Measurements from ENCODE around the gene FBXL3. TPM values are rescaled to one million over a fixed set of nuclear protein-coding genes. Genes with fewer than 3 reads are reported as not detected.

The FBXL3 gene
- total RNA-seq, 1 experiment from 2014 or later, result 16.7 TPM

DNA sequence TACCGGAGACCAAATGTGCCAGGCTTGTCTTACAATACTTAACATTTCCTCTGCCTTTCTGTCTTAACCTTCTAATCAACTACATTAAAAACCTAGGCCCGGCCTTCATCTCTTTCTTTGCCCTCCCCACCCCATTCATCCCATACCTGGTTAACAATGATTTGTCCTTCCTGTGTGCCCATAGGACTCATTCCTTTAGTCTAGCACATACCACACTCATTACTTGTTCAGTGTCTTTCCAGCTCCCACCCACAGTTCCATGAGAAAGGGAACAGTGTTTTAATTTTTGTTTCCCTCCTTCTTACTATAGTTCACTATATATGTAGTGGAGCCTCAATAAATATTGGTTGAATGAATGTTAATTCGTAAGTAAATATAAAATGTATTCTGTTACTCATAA, 32.7 kb downstream of the FBXL3 start:
- H2BK12ac ChIP-seq (ENCODE audit: insufficient read length, low read depth, low read length), result no peak overlapping the region
- H3K79me2 ChIP-seq (ENCODE audit: insufficient read depth, low read length), result no peaks in the 10 kb centered on the region
- H4K5ac ChIP-seq (ENCODE audit: insufficient read length, low read depth, low read length), result no peak overlapping the region
- Mint-ChIP-seq H3K36me3 (ENCODE audit: insufficient read depth in 1 of 3, low read depth in 3 of 3) (peaks cover 0 to 27% (median 16%) of the 10 kb centered on the region in 3 experiments; a peak in 5 of 7 replicates), H3K27ac (no peak overlapping the region), H3K4me3 (peak overlapping the region; percentile 47 to 95; a peak in 3 of 5 replicates), H3K27me3 (ENCODE audit: low read depth) (peaks cover 7% of the 10 kb centered on the region; the same call in 1 of the 2 replicates), H3K4me1 (peaks cover 20% of the 10 kb centered on the region in 2 experiments), H3K9me3 (no peaks in the 10 kb centered on the region; a peak in 1 of 5 replicates)
- no peak overlapping the region for H3T11ph ChIP-seq (ENCODE audit: low read length)
- H3K23ac ChIP-seq (ENCODE audit: insufficient read length, low read depth, low read length), result no peak overlapping the region
- H4K8ac ChIP-seq (replicated peaks; ENCODE audit: insufficient read length, low read depth, low read length), result no peak overlapping the region
- H3K4me1 ChIP-seq (ENCODE audit: insufficient read depth, low read length), result no peaks in the 10 kb centered on the region; the same call in 1 of the 2 replicates
- no peak overlapping the region for H4K91ac ChIP-seq (ENCODE audit: insufficient read length, low read depth, low read length)
- H3K56ac ChIP-seq (ENCODE audit: insufficient read length, low read depth, low read length), result no peak overlapping the region
- no peak overlapping the region for H2BK20ac ChIP-seq (ENCODE audit: low read depth, low read length, poor library complexity, severe bottlenecking)
- no peaks in the 10 kb centered on the region for H3K9me3 ChIP-seq (ENCODE audit: control insufficient read depth, low read depth, low read length)
- H2BK5ac ChIP-seq (ENCODE audit: insufficient read length, low read length), result no peak overlapping the region
- H3K14ac ChIP-seq (ENCODE audit: insufficient read depth, low read length), result no peak overlapping the region
- H2AK5ac ChIP-seq (ENCODE audit: insufficient read length, low read length), result no peak overlapping the region
- no peak overlapping the region for H2AFZ ChIP-seq (ENCODE audit: low read length)
- peaks cover 8% of the 10 kb centered on the region for H3K23me2 ChIP-seq (ENCODE audit: insufficient read length, low read depth, low read length, poor library complexity, severe bottlenecking)
- TF ChIP-seq, protein P1, sequence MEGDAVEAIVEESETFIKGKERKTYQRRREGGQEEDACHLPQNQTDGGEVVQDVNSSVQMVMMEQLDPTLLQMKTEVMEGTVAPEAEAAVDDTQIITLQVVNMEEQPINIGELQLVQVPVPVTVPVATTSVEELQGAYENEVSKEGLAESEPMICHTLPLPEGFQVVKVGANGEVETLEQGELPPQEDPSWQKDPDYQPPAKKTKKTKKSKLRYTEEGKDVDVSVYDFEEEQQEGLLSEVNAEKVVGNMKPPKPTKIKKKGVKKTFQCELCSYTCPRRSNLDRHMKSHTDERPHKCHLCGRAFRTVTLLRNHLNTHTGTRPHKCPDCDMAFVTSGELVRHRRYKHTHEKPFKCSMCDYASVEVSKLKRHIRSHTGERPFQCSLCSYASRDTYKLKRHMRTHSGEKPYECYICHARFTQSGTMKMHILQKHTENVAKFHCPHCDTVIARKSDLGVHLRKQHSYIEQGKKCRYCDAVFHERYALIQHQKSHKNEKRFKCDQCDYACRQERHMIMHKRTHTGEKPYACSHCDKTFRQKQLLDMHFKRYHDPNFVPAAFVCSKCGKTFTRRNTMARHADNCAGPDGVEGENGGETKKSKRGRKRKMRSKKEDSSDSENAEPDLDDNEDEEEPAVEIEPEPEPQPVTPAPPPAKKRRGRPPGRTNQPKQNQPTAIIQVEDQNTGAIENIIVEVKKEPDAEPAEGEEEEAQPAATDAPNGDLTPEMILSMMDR (conservative IDR thresholded peaks at IDR 0.05), result no peak
- H3K79me1 ChIP-seq (ENCODE audit: insufficient read depth, low read depth, low read length, poor library complexity, severe bottlenecking), result no peaks in the 10 kb centered on the region
- no peak for DNase-seq
- H3K4ac ChIP-seq (ENCODE audit: low read depth, low read length), result no peak overlapping the region
- WGBS (ENCODE audit: extremely low coverage, insufficient read length, low lambda C conversion rate), result no CpG with 5 or more reads among the region's 3 CpGs
- no peaks in the 10 kb centered on the region for H3K27me3 ChIP-seq (ENCODE audit: insufficient read depth, low read length)
- H3K4me2 ChIP-seq (ENCODE audit: insufficient read depth, insufficient read length, low read length), result no peak overlapping the region
- H2BK120ac ChIP-seq (ENCODE audit: low read depth, low read length, poor library complexity, severe bottlenecking), result no peak overlapping the region
- H3K9ac ChIP-seq (ENCODE audit: extremely low read depth, insufficient read length, low read length), result no peak overlapping the region
- no peaks in the 10 kb centered on the region for H4K20me1 ChIP-seq (ENCODE audit: control insufficient read depth, insufficient read depth, insufficient read length)
- no peak overlapping the region for H3K27ac ChIP-seq (ENCODE audit: insufficient read length, low read depth, low read length)
- H2BK15ac ChIP-seq (ENCODE audit: low read depth, low read length), result no peak overlapping the region
- no peak overlapping the region for H3K18ac ChIP-seq (ENCODE audit: insufficient read length, low read depth, low read length)

Measured in H9 (cell line).